ENCODE data around the gene GPS2.

DNA sequence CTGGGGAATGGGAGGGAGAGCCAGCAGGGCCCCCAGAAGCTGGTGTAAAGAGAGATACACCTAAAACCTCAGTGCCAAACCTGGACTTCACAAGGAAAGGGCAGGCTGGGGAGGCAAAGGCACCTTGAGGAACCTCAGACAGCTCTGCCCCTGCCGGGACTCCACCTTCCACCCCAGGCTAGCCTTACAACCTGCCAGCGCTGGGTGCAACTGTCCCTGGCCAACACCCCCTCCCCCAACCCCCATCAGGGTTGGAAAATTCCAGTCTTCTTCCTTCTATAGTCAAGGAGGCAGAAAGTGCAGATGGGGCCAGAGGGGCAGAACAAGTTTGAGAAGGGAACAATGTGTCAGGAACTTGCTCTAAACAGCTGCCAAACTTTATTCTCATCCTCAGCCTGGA lies 23.0 kb downstream of the GPS2 start:
- TF ChIP-seq, protein P1, sequence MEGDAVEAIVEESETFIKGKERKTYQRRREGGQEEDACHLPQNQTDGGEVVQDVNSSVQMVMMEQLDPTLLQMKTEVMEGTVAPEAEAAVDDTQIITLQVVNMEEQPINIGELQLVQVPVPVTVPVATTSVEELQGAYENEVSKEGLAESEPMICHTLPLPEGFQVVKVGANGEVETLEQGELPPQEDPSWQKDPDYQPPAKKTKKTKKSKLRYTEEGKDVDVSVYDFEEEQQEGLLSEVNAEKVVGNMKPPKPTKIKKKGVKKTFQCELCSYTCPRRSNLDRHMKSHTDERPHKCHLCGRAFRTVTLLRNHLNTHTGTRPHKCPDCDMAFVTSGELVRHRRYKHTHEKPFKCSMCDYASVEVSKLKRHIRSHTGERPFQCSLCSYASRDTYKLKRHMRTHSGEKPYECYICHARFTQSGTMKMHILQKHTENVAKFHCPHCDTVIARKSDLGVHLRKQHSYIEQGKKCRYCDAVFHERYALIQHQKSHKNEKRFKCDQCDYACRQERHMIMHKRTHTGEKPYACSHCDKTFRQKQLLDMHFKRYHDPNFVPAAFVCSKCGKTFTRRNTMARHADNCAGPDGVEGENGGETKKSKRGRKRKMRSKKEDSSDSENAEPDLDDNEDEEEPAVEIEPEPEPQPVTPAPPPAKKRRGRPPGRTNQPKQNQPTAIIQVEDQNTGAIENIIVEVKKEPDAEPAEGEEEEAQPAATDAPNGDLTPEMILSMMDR (conservative IDR thresholded peaks at IDR 0.05; ENCODE audit: low read depth, low read length), result no peak
- no peak for TF ChIP-seq EZH2 (IDR thresholded peaks at IDR 0.05; ENCODE audit: borderline replicate concordance, low read depth, low read length, poor library complexity, severe bottlenecking)

All from A673 (cell line).